Mesothelial cell of epicardium (in vitro differentiated cells): ENCODE results near the gene ANKRD2. TPM values are rescaled to one million over a fixed set of nuclear protein-coding genes. Genes with fewer than 3 reads are reported as not detected.
"Not testable (repeated sequence)": the region's sequence is repeated elsewhere in the genome, so short reads cannot be mapped to it uniquely, and the experiment has no call there.

Experiments
- DNase-seq, 2 experiments: peaks; one replicate each; pipeline ENCODE4 v3.0.0; 2021; ENCODE audit warnings: low spot score in 2 of 2; ENCODE audit not compliant: unreplicated experiment in 2 of 2
- H3K27ac Mint-ChIP-seq: 2 replicates; pipeline ENCODE4 v1.8.0; 2021; ENCODE audit warnings: mixed read lengths
- H3K27me3 Mint-ChIP-seq: 2 replicates; pipeline ENCODE4 v1.8.0; 2021; ENCODE audit warnings: low read depth, mixed read lengths
- H3K36me3 Mint-ChIP-seq: 2 replicates; pipeline ENCODE4 v1.8.0; 2021; ENCODE audit warnings: mixed read lengths
- H3K4me1 Mint-ChIP-seq: 2 replicates; pipeline ENCODE4 v1.8.0; 2021; ENCODE audit warnings: mixed read lengths
- H3K4me3 Mint-ChIP-seq: 2 replicates; pipeline ENCODE4 v1.8.0; 2021; ENCODE audit warnings: mild to moderate bottlenecking, moderate library complexity, mixed read lengths
- H3K9me3 Mint-ChIP-seq: 2 replicates; pipeline ENCODE4 v1.8.0; 2021; ENCODE audit warnings: mixed read lengths
- total RNA-seq: library from RNA; stranded (reverse); gene quantifications from 3 replicates; pipeline ENCODE4 v1.2.1, GENCODE V29; 2021
- TF ChIP-seq, protein P1 (sequence below): fragments of 200-600 bp; sonication (generic); IDR thresholded peaks from one replicate; pipeline ENCODE4 v1.5.0; 2021; ENCODE audit warnings: antibody characterized with exemption; ENCODE audit not compliant: unreplicated experiment

ANKRD2 gene, protein sequence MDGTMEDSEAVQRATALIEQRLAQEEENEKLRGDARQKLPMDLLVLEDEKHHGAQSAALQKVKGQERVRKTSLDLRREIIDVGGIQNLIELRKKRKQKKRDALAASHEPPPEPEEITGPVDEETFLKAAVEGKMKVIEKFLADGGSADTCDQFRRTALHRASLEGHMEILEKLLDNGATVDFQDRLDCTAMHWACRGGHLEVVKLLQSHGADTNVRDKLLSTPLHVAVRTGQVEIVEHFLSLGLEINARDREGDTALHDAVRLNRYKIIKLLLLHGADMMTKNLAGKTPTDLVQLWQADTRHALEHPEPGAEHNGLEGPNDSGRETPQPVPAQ
- total RNA-seq = 0.20 to 0.24 TPM (median 0.20 TPM) in 3 replicates

DNA sequence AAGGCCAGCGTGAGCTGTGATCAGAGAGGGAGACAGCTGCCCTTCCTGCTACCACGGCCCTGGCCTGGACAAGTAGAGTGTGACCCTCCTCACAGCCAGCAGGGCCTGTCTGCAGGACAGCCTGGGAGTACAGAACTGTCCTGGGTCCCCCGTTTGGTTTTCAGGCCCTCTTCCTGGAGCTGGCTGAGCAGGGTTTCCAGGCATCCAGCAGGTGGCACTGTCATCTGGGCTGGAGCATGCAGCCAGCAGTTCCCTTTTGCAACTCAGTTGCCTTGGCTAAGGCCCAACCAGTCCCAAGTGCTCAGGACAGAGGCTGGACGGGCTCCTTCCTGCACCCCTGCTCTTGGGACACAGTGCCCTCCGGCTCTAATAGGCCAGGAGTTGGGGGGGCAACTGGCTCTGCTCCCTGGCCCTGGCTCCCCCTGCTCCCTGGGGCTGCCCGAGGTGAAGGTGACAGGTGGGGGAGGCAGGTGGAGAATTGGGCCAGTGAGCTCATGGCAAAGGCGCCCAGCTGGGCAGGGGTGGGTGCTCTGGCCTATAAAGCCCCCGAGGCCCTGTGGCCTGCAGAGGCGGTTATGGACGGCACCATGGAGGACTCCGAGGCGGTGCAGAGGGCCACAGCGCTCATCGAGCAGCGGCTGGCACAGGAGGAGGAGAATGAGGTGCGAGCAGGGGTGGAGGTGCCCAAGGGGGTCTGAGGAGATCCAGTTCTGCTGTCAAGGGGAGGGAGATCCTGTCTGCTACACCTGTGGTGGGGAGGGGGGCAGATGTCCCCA is at the start of gene ANKRD2:
Gene ANKRD2 (plus strand): TSS at position 566 of the 776 bp plus-strand sequence. CDS start 10 bp downstream, at position 576.
- Mint-ChIP-seq H3K36me3 (peaks cover 4% of the 10 kb centered on the region), H3K27me3 (no peaks in the 10 kb centered on the region), H3K4me3 (no peak within 1 kb of the TSS), H3K4me1 (peaks cover 27% of the 10 kb centered on the region), H3K27ac (peak within 1 kb of the TSS; percentile 82), H3K9me3 (no peaks in the 10 kb centered on the region)
- DNase-seq = peak; percentile 47 to 78
- TF ChIP-seq, protein P1, sequence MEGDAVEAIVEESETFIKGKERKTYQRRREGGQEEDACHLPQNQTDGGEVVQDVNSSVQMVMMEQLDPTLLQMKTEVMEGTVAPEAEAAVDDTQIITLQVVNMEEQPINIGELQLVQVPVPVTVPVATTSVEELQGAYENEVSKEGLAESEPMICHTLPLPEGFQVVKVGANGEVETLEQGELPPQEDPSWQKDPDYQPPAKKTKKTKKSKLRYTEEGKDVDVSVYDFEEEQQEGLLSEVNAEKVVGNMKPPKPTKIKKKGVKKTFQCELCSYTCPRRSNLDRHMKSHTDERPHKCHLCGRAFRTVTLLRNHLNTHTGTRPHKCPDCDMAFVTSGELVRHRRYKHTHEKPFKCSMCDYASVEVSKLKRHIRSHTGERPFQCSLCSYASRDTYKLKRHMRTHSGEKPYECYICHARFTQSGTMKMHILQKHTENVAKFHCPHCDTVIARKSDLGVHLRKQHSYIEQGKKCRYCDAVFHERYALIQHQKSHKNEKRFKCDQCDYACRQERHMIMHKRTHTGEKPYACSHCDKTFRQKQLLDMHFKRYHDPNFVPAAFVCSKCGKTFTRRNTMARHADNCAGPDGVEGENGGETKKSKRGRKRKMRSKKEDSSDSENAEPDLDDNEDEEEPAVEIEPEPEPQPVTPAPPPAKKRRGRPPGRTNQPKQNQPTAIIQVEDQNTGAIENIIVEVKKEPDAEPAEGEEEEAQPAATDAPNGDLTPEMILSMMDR = peak; percentile 58

DNA sequence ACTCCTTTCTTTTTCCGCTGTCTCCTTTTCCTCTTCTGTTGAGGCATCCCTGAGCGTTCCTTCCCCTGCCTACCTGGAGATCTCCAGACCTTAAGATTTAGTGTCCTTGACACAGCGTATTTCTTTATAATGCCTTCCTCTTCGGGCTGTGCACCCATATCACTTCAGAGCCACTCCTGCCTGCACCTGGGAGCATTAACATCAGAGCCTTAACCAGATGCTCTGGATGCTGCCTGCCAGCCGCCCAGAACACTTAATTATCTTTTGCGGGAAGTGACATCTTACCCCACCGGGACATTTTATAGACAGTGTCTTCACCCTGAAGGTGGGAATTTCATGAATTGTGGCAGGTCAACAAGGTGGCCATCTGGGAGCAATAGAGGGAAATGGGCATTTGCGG is 49.6 kb upstream of the ANKRD2 start:
- H3K36me3 Mint-ChIP-seq = no peaks in the 10 kb centered on the region
- no peak overlapping the region for H3K27ac Mint-ChIP-seq
- TF ChIP-seq, protein P1 = no peak
- no peak overlapping the region for H3K4me3 Mint-ChIP-seq
- DNase-seq = no peak
- no peaks in the 10 kb centered on the region for H3K27me3 Mint-ChIP-seq
- peaks cover 4% of the 10 kb centered on the region for H3K4me1 Mint-ChIP-seq
- no peaks in the 10 kb centered on the region for H3K9me3 Mint-ChIP-seq

DNA sequence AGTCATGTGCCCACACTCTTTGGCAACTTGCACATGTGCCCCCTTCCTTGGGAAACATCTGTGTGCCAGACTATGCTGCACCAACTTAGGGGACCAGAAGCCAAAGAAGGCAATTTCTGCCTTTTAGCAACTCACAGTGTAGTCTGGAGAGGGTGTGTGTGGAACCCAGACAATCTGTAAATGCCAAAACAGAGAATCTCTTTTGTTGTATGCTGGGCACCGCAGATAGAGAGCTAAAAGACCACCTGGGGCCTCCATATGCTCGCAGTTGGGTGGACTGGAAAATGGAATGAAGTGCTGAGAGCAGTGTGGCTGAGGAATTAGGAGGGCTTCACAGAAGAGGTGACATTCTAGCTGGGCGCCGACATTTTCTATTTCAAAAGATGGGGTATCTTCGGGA is 47.5 kb upstream of the ANKRD2 start:
- no peak overlapping the region for H3K27ac Mint-ChIP-seq
- H3K36me3 Mint-ChIP-seq = peaks cover 4% of the 10 kb centered on the region
- peaks cover 4% of the 10 kb centered on the region for H3K9me3 Mint-ChIP-seq
- H3K4me1 Mint-ChIP-seq = no peaks in the 10 kb centered on the region
- H3K4me3 Mint-ChIP-seq = no peak overlapping the region
- H3K27me3 Mint-ChIP-seq = no peaks in the 10 kb centered on the region
- TF ChIP-seq, protein P1 = no peak
- no peak for DNase-seq

DNA sequence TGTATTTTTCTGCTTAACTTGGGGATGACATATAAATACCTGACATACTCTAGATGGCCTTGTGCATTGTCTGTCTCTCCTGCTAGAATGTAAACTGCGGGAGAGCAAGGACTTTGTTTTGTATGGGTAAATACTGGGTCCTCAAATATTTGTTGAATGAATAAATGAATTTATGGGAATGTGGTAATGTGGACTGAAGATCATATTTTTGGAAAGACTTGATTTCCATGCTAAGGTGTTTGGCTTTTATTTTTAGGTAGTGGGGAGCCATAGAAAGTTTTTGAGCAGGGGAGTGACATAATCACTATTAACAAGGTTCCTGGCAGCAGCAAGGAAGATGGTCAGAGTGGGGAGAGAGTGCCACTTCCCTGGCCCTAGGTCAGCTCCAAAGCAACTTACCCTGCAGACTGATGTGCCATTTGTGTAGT is 46.9 kb upstream of the ANKRD2 start:
- no peaks in the 10 kb centered on the region for H3K4me1 Mint-ChIP-seq
- no peak overlapping the region for H3K27ac Mint-ChIP-seq
- DNase-seq = no peak
- peaks cover 4% of the 10 kb centered on the region for H3K36me3 Mint-ChIP-seq
- H3K9me3 Mint-ChIP-seq = peaks cover 4% of the 10 kb centered on the region
- no peak overlapping the region for H3K4me3 Mint-ChIP-seq
- no peaks in the 10 kb centered on the region for H3K27me3 Mint-ChIP-seq
- TF ChIP-seq, protein P1 = no peak

DNA sequence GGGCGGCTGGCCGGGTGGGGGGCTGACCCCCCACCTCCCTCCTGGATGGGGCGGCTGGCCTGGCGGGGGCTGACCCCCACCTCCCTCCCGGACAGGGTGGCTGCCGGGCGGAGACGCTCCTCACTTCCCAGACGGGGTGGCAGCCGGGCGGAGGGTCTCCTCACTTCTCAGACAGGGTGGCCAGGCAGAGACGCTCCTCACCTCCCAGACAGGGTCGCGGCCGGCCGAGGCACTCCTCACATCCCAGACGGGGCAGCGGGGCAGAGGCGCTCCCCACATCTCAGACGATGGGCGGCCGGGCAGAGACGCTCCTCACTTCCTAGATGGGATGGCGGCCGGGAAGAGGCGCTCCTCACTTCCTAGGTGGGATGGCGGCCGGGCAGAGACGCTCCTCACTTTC is 43.7 kb upstream of the ANKRD2 start:
- not testable (repeated sequence) for H3K9me3 Mint-ChIP-seq, DNase-seq, H3K27me3 Mint-ChIP-seq, H3K36me3 Mint-ChIP-seq, H3K4me3 Mint-ChIP-seq, H3K4me1 Mint-ChIP-seq, H3K27ac Mint-ChIP-seq
